Testis (tissue), 3 donors: ENCODE results near the gene GLRX. TPM values are rescaled to one million over a fixed set of nuclear protein-coding genes. Genes with fewer than 3 reads are reported as not detected.

ENCODE experiments used
- DNase-seq: peaks from one replicate; pipeline ENCODE4 v3.0.0-alpha.2; 2019
- H3K27ac ChIP-seq, 2 donors: fragments of 200-600 bp; sonication (generic); one replicate each; pipeline ENCODE4 v1.5.1; 2019
- H3K27me3 ChIP-seq: fragments of 200-600 bp; sonication (generic); one replicate; pipeline ENCODE4 v1.5.1; 2019
- H3K36me3 ChIP-seq: fragments of 200-600 bp; sonication (generic); one replicate; pipeline ENCODE4 v1.5.1; 2017; ENCODE audit warnings: low read depth; ENCODE audit errors: missing control alignments
- H3K4me1 ChIP-seq: fragments of 200-600 bp; sonication (generic); one replicate; pipeline ENCODE4 v1.5.1; 2019
- H3K4me3 ChIP-seq, 2 donors: fragments of 200-600 bp; sonication (generic); one replicate each; pipeline ENCODE4 v1.5.1; 2017 to 2019
- H3K9me3 ChIP-seq: fragments of 200-600 bp; sonication (generic); one replicate; pipeline ENCODE4 v1.5.1; 2017
- CTCF ChIP-seq, 3 experiments: fragments of 450-650 bp in 2 of 3; fragments of 200-600 bp in 1 of 3; sonication (generic) in 1 of 3; IDR thresholded peaks; one replicate each; pipeline ENCODE4 v1.5.1; 2016 to 2019; ENCODE audit warnings: antibody characterized with exemption in 3 of 3, mild to moderate bottlenecking in 2 of 3, moderate library complexity in 1 of 3
- POLR2A ChIP-seq: fragments of 450-650 bp; IDR thresholded peaks from one replicate; pipeline ENCODE4 v1.6.1; 2017; ENCODE audit warnings: antibody characterized with exemption, mild to moderate bottlenecking, moderate library complexity
- WGBS, 2 donors: methylation state at CpG; one replicate each; pipeline ENCODE4 v1.1.5; 2018; 5-methylcytosine and 5-hydroxymethylcytosine counted together
- intact Hi-C: fragments of 100-400 bp; cut with DNase I; formaldehyde crosslinking; loops from one replicate; pipeline ENCODE4 v1.15.1; 2023; ENCODE audit warnings: low total_unique reads
- polyA plus RNA-seq: library from polyadenylated mRNA; stranded (reverse); fragments of 350-450 nt; fragmentation: Illumina TruSeq; extraction: RNeasy Lipid Tissue Mini Kit (QIAGEN cat#74804); gene quantifications from one replicate; pipeline ENCODE4 v1.2.3, GENCODE V29; 2014; ENCODE audit warnings: low read depth, low replicate concordance; ENCODE audit not compliant: insufficient read depth
- total RNA-seq, 2 donors: library from RNA; depleted of rRNA; stranded (reverse); fragments of >200 nt; gene quantifications; one replicate each; pipeline ENCODE4 v1.2.3, GENCODE V29; 2016

GLRX gene
- total and polyA plus RNA-seq, 3 donors from 2014 or later: 4.5 to 15.0 (median 5.4) TPM

- intact Hi-C loops: no loop called here
- WGBS, 2 donors: 88 to 89% methylated on average over 8 of the region's 8 CpGs
- Histone ChIP-seq H3K27ac (no peak overlapping the region), H3K4me3 (no peak overlapping the region), H3K4me1 (peaks cover 5% of the 10 kb centered on the region), H3K9me3 (no peaks in the 10 kb centered on the region), H3K36me3 (no peaks in the 10 kb centered on the region), H3K27me3 (no peaks in the 10 kb centered on the region)
- DNase-seq: no peak
- TF ChIP-seq POLR2A (no peak), CTCF (IDR thresholded peaks at IDR 0.05) (no peak)
Measured at GRCh38 chr5:95788493-95788892, 34.0 kb downstream of the GLRX start.

GRCh38 chr5:95786821-95787418 lies 35.6 kb downstream of the GLRX start:
- H3K36me3 ChIP-seq: no peaks in the 10 kb centered on the region
- no peak for TF ChIP-seq CTCF (IDR thresholded peaks at IDR 0.05)
- no peak for TF ChIP-seq POLR2A

GRCh38 chr5:95784514-95785302 lies 37.8 kb downstream of the GLRX start:
- Histone ChIP-seq H3K4me3 (no peak overlapping the region), H3K27me3 (no peaks in the 10 kb centered on the region), H3K27ac (no peak overlapping the region), H3K36me3 (no peaks in the 10 kb centered on the region), H3K4me1 (peaks cover 14% of the 10 kb centered on the region), H3K9me3 (no peaks in the 10 kb centered on the region)
- TF ChIP-seq CTCF (IDR thresholded peaks at IDR 0.05): no peak
- TF ChIP-seq POLR2A: no peak
- WGBS, 2 donors: 90 to 93% methylated on average over 9 of the region's 9 CpGs
- intact Hi-C loops: loop anchor here (5.0 kb wide), 1 partner anchor 63 kb away; no protein-coding TSS in a partner anchor
- no peak for DNase-seq

More at GRCh38 chr5:95786821-95787418, 35.6 kb downstream of the GLRX start:
- no peak overlapping the region for H3K4me3 ChIP-seq
- no peaks in the 10 kb centered on the region for H3K27me3 ChIP-seq
- no peak for DNase-seq
- H3K27ac ChIP-seq: peak overlapping the region in 1 of 2 donors; percentile 2
- peaks cover 5% of the 10 kb centered on the region for H3K4me1 ChIP-seq
- intact Hi-C loops: no loop called here
- 81 to 85% methylated on average over 3 of the region's 3 CpGs for WGBS, 2 donors
- H3K9me3 ChIP-seq: no peaks in the 10 kb centered on the region

GRCh38 chr5:95783661-95784060 lies 38.9 kb downstream of the GLRX start:
- no peak overlapping the region for H3K4me3 ChIP-seq
- no peaks in the 10 kb centered on the region for H3K27me3 ChIP-seq
- no peaks in the 10 kb centered on the region for H3K36me3 ChIP-seq
- DNase-seq: no peak
- H3K4me1 ChIP-seq: peaks cover 24% of the 10 kb centered on the region
- H3K9me3 ChIP-seq: no peaks in the 10 kb centered on the region
- intact Hi-C loops: loop anchor here (5.0 kb wide), 1 partner anchor 64 kb away; no protein-coding TSS in a partner anchor
- TF ChIP-seq CTCF (IDR thresholded peaks at IDR 0.05) (no peak), POLR2A (no peak)
- no peak overlapping the region for H3K27ac ChIP-seq
- 89 to 94% methylated on average over 3 of the region's 3 CpGs for WGBS, 2 donors
